GM19395 (cell line): ENCODE measurements around the gene SHISA8.
"Not testable (repeated sequence)": the region's sequence is repeated elsewhere in the genome, so short reads cannot be mapped to it uniquely, and the experiment has no call there.

ENCODE experiments used
- ATAC-seq: cut with Tn5 transposase; IDR thresholded peaks from one replicate; pipeline ENCODE4 v1.9.1; 2021; ENCODE audit warnings: mild to moderate bottlenecking, moderate library complexity; ENCODE audit not compliant: unreplicated experiment

SHISA8 gene

DNA sequence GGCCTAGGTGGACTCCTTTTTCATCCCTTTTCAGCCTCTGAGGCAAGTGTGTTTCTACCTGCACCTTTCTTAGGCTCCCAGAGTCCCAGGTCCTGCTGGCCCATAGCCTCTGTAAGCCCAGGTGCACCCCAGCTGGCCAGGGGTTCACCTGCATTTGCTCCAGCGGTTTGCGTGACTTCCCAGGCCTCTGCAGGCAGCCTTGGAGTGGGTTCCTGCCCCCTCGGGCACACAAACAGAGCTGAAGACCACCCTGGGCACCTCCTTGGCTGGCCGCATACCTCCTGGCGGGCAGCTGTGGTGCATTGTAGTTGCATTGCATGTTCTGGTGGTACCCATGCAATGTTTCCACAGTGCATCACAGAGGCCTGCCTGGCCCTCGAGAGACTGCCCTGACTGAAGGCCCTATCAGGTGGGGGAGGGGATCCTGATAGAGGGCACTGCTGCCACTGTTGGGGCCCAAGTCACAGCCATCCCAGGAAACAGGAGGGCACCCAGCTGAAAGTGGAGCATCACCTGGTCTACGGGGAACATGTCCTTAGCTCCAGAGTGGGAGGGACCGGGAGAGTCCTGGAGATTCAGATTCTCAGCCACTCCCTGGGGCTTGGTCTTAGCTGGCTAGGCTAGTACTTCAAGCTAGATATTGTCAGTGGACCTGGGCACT is 14.1 kb downstream of the SHISA8 start:
- ATAC-seq = no peak

DNA sequence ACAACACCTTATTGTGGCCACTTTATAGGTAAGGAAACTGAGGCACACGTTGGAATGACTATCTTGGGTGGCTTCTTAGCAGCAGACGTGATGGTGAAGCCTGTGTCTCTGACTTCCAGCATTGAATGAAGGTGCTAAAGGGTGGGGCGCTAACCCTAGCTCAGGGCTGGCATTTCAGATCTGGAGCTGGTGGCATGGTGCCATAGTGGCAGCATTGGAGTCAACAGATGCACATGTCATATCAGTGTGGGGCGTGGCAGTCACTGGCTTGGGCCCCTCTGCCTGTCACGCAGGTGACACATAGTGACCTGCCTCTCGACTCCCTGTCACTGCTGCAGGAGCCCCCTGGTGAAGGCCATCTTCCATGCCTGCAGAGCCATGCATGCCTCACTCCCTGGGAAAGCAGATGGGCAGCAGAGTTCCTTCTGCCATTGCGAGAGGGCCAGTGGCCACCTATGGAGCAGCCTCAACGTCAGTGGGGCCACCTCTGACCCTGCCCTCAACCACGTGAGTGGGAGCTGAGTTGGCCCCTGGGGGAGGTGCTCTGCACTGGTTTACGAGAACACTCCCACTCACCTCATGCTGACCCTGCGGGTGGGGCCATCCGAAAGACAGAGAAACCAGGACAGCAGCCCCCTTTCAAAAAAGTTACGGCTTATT is 14.8 kb downstream of the SHISA8 start:
- no peak for ATAC-seq

DNA sequence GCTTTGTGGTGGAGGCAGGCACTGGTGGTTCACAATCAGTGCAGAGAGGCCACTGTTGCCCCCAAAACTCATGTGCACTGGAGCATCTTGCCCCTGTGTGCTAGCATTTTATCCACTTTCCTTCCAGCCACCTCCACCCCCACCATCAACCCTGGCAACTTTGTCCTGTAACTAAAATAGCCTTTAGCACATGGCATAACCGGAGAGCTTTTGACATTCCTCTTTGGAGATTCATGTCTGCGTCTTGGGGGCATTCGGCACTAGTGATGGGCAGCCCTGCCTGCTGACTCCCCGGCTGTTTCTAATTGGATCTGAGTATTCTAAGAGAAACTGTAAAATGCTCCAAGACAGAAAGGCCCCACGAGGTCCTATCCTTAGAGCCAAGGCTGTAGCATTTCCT is 15.8 kb downstream of the SHISA8 start:
- no peak for ATAC-seq

DNA sequence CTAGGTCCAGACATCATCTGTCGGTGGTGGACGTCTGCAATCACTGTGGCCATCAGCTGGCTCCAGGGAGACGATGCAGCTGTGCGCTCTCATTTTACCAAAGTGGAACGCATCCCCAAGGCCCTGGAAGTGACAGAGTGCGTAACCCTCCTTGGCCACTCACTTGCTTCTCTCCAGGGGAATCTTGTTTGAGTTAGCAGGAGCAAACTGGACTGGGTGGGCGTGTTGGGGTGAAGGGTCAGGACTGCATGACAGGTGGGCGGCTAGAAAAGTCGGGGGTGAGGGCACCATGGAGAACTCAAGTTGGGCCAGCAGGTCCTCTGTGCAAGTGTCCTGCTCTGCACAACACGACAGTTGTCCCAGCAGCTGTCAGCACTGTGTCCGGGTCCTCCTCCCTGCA is 16.2 kb downstream of the SHISA8 start:
- no peak for ATAC-seq

DNA sequence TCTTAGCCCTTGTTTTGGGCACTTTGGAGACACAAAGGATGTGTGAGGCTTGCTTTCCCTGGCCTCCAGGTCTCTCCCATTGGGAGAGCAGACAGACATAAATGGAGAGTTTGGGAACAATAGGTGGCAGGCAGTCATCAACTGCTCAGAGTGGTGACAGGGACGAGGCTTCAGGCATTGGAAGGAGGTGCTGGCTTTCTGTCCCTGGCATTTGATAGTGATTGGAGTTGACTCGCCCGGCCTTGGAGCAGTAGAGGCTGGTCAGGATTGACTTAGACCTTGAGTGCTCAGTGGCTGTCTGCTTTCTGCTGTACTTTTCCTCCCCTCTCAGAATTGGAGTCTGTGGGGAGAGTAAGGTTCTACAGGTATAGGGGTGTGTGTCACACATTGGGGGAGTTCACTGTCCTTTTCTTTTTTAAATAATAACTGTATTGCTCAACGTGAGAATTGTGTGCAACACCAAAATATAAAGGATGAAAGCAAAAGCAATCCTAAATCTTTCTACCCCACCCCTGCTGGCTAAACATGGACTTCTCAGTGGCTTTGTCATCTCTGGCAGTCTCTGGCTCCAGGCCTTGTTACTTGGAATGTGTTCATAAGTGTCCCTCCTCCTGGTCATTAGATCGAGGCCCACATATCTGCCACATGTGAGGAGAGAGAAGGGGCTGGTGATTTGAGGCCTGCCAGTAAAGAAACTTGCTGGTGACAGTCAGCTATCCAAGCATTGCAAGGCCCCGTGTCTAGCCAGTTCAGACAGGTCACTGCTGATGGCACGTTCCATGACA is 21.1 kb downstream of the SHISA8 start:
- ATAC-seq = no peak

DNA sequence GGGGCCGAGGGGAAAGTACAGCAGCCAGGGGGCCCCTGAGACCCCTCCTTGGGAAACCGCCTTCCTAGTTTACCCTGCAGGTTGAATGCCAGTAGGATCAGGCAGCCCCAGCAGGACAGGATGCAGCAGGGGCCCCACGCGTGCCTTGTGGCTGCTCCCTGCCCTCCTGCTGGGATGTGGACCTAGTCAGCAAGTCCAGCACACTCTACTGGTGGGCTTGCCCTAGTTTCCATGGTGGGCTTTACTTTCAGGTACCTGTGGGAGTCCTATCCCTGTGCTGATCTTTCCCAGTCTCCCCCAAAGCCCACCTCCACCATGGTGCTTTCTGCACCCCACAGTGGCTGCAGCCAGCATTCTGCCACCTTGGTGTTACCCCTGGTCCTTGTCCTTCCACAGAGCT is 22.2 kb downstream of the SHISA8 start:
- no peak for ATAC-seq

DNA sequence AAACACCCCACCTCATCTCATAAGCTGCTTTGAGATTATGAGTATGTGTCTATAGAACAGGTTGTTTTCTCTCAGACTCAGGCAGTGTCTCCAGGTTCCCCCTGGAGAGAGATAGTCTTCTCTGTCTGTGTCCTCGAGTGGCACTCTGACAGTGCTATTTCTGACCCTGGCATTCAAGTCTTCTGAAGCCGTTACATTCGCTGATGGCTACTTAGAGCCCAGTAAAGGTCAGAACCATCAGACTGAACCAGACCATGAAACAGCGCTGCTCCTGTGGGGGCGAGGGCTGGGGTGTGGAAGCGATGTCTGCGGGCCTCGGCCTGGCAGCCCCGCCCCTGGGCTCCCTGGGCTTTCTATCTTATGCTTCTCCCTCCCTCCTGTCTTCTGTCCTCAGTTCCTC is 23.5 kb downstream of the SHISA8 start:
- ATAC-seq = no peak

DNA sequence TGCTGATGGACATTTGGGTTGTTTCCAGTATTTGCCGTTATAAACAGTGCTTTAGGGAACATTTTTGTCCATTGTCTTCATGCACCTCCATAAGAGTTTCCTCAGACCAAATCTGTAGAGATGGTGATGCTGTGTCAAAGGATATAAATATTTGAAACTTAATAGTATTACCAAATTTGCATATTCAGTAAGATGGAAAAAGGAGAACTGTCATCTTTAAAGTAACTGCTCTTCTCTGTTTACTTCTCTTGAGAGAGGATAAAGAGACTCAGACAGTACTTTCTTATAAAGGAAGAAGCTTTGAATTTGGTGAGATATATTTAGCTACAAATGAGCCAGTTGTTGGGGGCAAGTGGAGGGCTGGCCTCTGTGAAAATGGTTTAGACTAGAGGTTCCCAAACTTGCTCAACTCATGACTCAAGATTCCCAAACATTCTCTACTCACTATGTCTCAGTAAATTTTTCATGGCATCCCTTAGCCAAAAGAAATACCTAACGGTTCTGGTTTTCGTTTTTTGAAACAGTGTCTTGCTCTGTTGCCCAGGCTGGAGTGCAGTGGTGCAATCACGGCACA is 26.2 kb downstream of the SHISA8 start:
- no peak for ATAC-seq

DNA sequence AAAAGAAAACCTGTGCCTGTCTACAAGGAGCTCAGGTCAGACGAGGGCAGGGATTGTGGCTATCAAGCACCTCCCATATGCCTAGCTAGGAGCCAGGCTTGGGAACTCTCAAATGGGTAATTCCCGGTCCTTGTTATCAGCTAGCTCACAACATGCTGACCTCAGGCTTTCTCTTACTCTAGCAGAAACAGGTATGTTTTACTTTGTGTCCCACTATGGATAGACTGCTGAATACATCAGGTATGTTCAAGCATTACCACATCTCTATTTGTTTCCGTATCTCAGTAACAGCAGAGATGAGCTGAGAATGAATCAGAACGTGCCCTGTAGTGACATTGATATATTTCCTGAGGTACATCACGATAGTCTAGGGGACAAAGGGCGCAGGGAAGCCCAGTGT is 29.4 kb downstream of the SHISA8 start:
- no peak for ATAC-seq

DNA sequence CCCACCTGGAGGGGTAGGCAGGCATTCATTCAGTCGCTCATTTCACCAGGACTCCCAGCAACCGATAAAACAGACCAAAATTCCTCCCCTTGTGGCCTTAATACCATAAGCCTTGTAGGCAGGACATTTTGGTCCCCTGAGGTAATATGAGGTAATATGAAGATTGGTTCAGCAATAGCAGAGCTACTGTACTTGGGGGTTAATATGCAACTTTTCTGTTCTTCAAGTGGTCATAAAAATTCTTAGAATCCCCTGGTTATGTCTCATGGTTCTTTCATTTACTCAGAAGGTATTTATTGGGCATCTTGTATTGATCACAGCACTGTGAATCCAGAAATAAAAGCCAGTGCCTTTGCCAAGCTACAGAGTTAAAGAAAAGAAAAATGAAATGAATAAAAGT is 29.8 kb downstream of the SHISA8 start:
- ATAC-seq = no peak

DNA sequence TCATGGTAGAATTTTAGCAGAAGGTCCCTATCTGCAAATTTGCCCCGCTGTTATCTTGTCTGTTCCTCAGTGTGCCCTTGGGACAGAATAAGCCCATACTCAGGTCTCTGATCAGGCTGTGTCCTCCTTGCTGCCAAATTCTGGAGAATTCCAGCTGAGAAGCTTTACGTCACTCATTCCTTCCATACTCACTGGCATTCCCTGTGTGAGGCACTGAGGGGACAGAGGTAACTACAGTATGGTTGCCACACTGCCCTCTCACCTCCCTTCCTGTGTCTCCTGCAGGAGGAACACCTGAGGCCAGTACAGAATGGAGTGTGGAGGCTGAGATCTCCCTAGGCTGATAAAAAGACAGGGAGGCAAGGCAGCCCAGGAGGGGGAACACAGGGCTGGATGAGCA is 31.5 kb downstream of the SHISA8 start:
- ATAC-seq = no peak

DNA sequence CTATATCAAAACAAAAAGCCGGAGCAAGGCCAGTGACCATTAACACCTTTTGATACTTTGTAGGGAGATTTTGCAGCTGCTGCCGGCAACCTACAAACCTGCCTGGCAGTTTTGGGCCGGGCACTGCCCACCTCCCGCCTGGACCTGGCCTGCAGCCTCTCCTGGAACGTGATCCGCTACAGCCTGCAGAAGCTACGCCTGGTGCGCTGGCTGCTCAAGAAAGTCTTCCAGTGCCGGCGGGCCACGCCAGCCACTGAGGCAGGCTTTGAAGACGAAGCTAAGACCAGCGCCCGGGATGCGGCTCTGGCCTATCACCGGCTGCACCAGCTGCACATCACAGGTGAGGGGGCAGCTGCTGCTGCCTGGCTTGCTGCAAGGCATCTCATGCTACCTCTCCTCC is 34.2 kb downstream of the SHISA8 start:
- ATAC-seq = no peak

DNA sequence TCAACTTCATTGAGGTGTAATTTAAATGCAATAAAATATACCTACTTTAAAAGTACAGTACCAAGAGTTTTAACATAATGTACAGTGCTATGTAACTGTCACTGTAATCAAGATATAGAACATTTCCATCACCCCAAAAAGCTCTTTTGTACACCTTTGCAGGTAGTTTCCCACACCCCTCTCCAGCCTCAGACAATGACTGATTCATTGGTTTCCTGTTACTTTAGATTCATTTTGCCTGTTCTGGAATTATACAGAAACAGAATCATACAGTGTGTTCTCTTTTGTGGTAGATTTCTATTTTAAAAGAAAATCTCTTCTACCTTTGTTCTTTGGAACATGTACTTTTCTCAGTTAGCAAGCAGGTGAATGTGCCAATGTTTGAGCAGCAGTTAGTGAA is 38.2 kb downstream of the SHISA8 start:
- ATAC-seq = no peak

DNA sequence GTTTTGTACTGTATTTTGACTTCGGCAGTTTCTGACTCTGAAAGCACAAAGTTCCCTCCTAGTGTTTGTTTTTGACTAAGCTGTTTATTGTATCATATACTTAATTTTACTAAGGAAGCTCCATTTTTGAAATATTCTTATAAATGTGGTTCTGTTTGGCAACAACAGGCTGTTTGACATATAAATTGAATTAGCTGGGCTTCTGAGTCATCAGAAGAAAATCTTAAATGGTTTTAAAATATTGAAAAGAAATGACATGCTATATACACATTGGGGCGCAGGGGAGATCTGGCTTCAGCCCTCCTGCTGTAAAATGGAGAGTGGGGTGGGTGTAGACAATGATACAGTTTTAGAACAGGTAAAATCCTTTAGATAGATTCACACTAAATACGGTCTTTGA is 38.6 kb downstream of the SHISA8 start:
- no peak for ATAC-seq

DNA sequence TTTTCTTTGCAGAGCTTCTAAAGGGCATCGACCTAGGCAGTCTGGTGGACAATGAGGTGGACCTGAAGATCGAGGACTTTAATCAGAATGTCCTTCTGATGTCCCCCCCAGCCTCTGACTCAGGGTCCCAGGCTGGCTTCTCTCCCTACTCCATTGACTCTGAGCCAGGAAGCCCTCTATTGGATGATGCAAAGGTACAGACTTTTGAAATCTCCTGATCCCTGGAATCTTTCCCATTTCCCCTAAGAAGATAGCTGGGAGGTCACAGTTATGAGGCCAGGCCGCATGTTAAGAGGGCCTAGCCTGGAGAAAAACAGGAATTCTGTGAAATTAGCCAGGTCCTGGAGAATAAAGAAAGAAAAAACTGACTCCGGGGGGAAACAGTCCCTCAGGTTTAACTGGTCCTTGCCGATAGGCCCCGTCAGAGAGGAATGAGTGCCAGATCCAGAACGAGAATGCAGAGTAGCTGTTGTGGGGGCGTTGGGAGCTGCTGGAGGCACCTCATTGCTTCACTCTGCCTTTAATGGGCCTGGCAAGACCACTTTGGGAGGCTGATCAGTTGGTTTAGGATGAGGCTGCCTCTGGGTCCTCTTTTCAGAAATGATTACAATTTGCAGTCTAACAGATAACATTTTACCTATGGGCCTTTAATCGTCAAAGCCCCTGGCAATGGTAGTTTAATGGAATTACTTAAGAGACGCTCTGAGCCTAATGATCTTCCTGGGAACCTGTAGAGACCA is 39.2 kb downstream of the SHISA8 start:
- ATAC-seq = no peak

DNA sequence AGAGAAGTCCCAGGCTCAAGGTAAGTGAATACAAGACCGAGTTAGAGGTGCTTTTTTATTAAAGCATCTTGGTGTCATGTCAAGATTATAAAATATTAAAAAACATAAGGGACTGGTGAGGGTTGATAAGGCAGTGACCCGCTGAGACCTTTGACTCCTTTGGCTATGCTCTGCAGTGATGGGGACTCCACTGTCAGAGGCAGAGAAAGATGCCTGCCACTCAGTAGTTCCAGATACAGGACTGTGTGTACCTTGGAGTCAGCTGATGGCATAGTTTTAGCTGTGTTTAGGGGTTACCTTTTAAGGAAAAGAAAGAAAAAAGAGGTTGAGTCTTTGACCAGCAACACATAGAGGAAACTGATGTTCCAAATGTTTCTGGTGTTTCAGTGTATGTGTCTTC is 40.8 kb downstream of the SHISA8 start:
- ATAC-seq = no peak

DNA sequence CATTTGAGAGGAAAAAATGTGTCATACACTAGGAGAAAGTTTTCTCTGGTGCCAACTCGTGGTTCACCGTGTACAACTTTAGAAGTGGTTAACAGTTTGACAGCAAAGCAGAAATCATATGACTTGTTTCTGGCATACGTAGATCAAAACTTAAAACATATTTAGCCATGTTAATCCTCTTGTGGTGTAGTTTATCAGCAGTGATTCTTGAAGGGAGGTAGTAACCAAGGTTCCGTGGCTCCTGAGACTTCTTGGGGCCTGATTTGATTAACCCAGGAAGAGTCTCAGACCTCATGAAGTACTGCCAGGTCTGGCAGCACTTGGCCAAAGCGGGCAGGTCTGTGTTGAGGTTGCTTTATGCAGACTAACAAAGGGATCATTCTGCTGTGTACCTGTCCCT is 41.5 kb downstream of the SHISA8 start:
- ATAC-seq = no peak

DNA sequence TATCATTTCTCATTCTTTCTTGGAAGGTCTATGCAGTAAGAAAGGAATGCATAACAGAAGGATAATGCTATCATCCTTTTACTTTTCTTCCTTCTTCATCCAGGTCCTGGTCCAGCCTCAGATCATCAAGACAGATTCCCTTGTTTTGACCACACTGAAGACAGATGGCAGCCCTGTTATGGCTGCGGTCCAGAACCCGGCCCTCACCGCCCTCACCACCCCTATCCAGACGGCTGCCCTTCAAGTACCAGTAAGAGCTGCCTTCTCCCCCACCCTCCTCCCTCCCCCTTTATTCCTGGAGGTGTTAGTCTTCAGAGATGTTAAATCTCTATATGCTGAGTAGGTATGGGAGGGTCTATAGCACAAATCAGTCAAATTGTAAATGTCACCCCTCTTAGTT is 44.1 kb downstream of the SHISA8 start:
- no peak for ATAC-seq

DNA sequence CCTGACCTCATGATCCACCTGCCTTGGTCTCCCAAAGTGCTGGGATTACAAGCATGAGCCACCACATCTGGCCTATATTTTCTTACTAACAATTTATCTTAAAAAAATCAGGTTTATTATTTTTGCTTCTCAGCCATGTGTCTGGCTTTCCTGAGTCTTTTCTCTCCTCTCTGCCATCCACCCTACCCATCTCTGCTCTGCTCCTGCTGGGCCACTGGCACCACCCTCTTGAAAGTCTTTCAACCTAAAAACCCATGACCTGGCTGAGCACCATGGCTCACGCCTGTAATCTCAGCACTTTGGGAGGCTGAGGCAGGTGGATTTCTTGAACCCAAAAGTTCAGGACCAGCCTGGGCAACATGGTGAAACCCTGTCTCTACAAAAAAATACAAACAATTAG is 44.8 kb downstream of the SHISA8 start:
- ATAC-seq = not testable (repeated sequence)

DNA sequence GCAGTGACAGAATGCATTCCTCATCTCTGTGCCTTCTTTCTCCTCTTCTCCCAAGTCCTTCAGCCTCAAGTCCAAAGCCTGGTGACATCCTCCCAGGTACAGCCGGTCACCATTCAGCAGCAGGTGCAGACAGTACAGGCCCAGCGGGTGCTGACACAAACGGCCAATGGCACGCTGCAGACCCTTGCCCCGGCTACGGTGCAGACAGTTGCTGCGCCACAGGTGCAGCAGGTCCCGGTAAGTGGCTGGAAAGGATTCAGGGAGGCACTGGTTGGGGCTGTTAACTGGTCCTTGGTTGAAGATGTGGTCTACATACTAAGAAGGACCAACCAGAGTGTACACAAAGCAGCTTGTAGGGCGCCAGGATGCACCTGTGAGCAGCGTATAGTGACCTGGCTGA is 46.3 kb downstream of the SHISA8 start:
- no peak for ATAC-seq

DNA sequence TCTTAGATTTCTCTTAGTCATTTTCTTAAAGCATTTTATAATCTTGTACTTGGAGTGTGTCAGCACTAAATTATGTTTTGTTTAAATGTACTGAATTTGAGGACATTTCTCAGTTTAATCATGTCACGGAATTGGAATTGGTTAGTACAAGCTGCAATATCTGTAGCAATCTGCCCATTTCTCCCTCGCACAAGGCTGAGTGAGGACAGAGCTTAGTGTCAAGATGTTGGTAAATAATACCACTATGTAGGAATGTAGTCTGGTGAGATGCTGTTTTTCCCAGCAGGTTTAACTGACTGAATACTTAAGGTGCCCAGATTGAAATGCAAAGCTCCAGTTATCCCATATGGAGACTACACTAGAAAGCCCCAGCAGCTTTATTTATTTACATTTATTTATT is 51.4 kb downstream of the SHISA8 start:
- ATAC-seq = no peak
